ENCODE measurements around the gene KRTAP19-8. TPM values are rescaled to one million over a fixed set of nuclear protein-coding genes. Genes with fewer than 3 reads are reported as not detected.

Gene KRTAP19-8
- total RNA-seq, 2 experiments from 2014 or later, result not detected

DNA sequence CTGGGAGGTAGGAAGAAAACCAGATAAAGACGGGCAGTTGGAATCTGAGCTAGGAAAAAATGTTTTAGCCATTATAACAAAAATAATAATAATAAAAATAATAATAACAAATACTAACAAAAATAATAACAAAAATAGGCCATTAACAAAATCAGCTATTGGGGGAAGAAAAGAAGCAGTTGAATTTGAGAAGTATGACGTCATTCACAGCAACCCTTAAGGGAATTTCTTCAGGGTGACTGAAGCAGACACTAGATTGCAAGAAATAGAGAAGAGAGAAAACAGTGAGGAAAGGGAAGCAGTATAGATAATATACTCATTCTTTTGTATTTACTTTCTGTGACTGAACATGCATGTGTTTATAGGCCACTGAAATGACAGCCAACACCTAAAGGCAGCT is 20.0 kb downstream of the KRTAP19-8 start:
- ATAC-seq (ENCODE audit: poor library complexity) (no peak), DNase-seq (no peak)
- TF ChIP-seq, protein P1, sequence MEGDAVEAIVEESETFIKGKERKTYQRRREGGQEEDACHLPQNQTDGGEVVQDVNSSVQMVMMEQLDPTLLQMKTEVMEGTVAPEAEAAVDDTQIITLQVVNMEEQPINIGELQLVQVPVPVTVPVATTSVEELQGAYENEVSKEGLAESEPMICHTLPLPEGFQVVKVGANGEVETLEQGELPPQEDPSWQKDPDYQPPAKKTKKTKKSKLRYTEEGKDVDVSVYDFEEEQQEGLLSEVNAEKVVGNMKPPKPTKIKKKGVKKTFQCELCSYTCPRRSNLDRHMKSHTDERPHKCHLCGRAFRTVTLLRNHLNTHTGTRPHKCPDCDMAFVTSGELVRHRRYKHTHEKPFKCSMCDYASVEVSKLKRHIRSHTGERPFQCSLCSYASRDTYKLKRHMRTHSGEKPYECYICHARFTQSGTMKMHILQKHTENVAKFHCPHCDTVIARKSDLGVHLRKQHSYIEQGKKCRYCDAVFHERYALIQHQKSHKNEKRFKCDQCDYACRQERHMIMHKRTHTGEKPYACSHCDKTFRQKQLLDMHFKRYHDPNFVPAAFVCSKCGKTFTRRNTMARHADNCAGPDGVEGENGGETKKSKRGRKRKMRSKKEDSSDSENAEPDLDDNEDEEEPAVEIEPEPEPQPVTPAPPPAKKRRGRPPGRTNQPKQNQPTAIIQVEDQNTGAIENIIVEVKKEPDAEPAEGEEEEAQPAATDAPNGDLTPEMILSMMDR (IDR thresholded peaks at IDR 0.05), result no peak
- H3K9me3 ChIP-seq (ENCODE audit: control insufficient read depth in 1 of 2, insufficient read depth in 1 of 2, low read length in 2 of 2), result peaks cover 0 to 3% of the 10 kb centered on the region in 2 experiments
- ChIA-PET POLR2A (no interaction called here), CTCF (no interaction called here)
- H3K36me3 Mint-ChIP-seq (ENCODE audit: low read depth), result no peaks in the 10 kb centered on the region
- H3K27me3 Mint-ChIP-seq, result peaks cover 29% of the 10 kb centered on the region
- intact Hi-C loops (cut with DNase I, micrococcal nuclease), result no loop called here
- H3K4me1 Mint-ChIP-seq (ENCODE audit: low read depth), result peaks cover 2% of the 10 kb centered on the region
- H3K4me3 ChIP-seq (ENCODE audit: low read length), result no peak overlapping the region
- H3K9me3 Mint-ChIP-seq, result no peaks in the 10 kb centered on the region
- H3K27me3 ChIP-seq (ENCODE audit: control insufficient read depth in 1 of 2, insufficient read depth in 2 of 2, low read length in 2 of 2), result peaks cover 0 to 8% of the 10 kb centered on the region in 2 experiments
- H3K4me3 Mint-ChIP-seq, result no peak overlapping the region
- H3K27ac ChIP-seq (ENCODE audit: low read depth in 1 of 2, low read length in 2 of 2), result no peak overlapping the region
- H3K4me1 ChIP-seq (ENCODE audit: insufficient read depth, low read length), result peaks cover 4% of the 10 kb centered on the region
- H3K36me3 ChIP-seq (ENCODE audit: insufficient read depth, low read length), result no peaks in the 10 kb centered on the region
- no peak overlapping the region for H3K27ac Mint-ChIP-seq

DNA sequence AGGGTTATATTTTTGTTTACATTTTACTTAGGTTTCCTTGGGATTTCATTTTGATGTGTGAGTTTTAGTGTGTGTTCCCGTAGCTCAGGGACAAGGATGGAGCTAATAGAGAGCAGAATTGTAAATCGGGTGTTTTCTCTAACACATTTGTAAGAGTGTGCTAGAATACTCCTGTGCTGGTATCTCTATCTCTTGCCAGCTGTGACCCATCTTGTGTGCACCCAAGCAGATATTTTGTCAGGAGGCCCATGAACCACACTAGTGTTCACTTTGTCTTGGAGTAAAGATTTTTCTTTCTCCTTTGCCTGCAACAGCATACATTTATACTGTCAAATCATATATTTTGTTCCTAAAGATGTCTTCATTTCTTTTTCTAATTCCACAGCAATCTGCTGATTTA is 23.4 kb downstream of the KRTAP19-8 start:
- no peaks in the 10 kb centered on the region for H3K9me3 ChIP-seq (ENCODE audit: control insufficient read depth in 1 of 2, insufficient read depth in 1 of 2, low read length in 2 of 2)
- H3K36me3 ChIP-seq (ENCODE audit: insufficient read depth, low read length), result no peaks in the 10 kb centered on the region
- ChIA-PET CTCF (no interaction called here), POLR2A (no interaction called here)
- Mint-ChIP-seq H3K4me3 (no peak overlapping the region), H3K27ac (no peak overlapping the region), H3K27me3 (peaks cover 8% of the 10 kb centered on the region), H3K4me1 (ENCODE audit: low read depth) (peaks cover 21% of the 10 kb centered on the region), H3K9me3 (no peaks in the 10 kb centered on the region), H3K36me3 (ENCODE audit: low read depth) (no peaks in the 10 kb centered on the region)
- TF ChIP-seq, protein P1 (IDR thresholded peaks at IDR 0.05), result no peak
- ATAC-seq (ENCODE audit: poor library complexity) (no peak), DNase-seq (no peak)
- H3K27me3 ChIP-seq (ENCODE audit: control insufficient read depth in 1 of 2, insufficient read depth in 2 of 2, low read length in 2 of 2), result peaks cover 0 to 4% of the 10 kb centered on the region in 2 experiments
- no peak overlapping the region for H3K4me3 ChIP-seq (ENCODE audit: low read length)
- no peak overlapping the region for H3K27ac ChIP-seq (ENCODE audit: low read depth in 1 of 2, low read length in 2 of 2)
- peaks cover 26% of the 10 kb centered on the region for H3K4me1 ChIP-seq (ENCODE audit: insufficient read depth, low read length)
- intact Hi-C loops (cut with DNase I, micrococcal nuclease), result no loop called here

DNA sequence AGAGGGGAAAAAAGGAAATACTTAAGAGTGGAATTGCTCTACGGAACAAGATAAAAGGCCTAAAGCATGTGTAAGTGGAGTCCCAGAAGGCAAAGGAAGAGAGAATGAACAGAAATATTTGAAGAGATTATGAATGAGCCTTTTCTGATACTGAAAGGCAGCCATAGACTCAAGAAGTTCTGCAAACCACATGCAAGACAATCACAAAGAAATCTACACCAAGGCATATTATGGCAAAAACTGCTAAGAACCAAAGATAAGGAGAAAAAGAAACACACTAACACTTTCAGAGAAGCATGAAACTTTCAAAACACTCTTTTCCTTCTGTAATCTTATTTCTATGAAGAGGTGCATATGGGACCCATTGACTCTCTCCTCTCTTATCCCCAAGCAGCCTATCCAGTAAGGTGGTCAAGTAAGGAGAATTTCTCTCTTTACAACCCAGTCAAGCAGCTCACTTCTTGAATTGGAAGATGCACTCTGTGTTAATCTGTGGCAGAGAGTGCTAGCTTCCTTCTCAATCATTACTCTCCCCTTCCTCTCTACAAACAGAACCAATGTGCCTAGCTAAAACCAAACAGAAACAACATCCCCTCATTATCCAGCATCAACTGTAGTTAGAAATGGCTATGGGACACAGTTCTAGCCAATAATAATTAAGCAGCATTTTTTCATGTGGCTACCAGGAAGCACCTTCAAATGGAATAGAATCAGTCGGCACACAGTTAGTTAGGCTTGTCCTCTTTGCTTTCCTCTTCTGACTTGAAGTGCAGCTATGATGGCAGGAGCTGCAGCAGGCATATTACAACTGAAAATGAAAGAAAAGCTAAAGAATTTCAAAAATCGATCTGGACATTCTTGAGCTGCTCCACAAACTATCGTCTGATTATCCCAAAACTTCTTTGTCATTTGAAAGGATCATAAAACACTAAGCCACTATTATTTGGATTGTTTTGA is 25.9 kb downstream of the KRTAP19-8 start:
- H3K9me3 ChIP-seq (ENCODE audit: control insufficient read depth in 1 of 2, insufficient read depth in 1 of 2, low read length in 2 of 2), result no peaks in the 10 kb centered on the region
- H3K4me1 Mint-ChIP-seq (ENCODE audit: low read depth), result peaks cover 21% of the 10 kb centered on the region
- H3K4me3 Mint-ChIP-seq, result peak overlapping the region; percentile 23
- no peaks in the 10 kb centered on the region for H3K9me3 Mint-ChIP-seq
- H3K36me3 Mint-ChIP-seq (ENCODE audit: low read depth), result no peaks in the 10 kb centered on the region
- TF ChIP-seq, protein P1 (IDR thresholded peaks at IDR 0.05), result no peak
- ChIA-PET CTCF (no interaction called here), POLR2A (no interaction called here)
- peak overlapping the region; percentile 68 for H3K27ac Mint-ChIP-seq
- H3K27me3 ChIP-seq (ENCODE audit: control insufficient read depth in 1 of 2, insufficient read depth in 2 of 2, low read length in 2 of 2), result no peaks in the 10 kb centered on the region
- H3K36me3 ChIP-seq (ENCODE audit: insufficient read depth, low read length), result no peaks in the 10 kb centered on the region
- H3K27ac ChIP-seq (ENCODE audit: low read depth in 1 of 2, low read length in 2 of 2), result peak overlapping the region in 1 of 2 donors; percentile 53
- no peak for ATAC-seq (ENCODE audit: poor library complexity)
- peak in 2 of 14 experiments; percentile 2 to 29 for DNase-seq
- H3K4me3 ChIP-seq (ENCODE audit: low read length), result peak overlapping the region; percentile 7
- peaks cover 4% of the 10 kb centered on the region for H3K27me3 Mint-ChIP-seq
- intact Hi-C loops (cut with DNase I, micrococcal nuclease), result no loop called here
- peaks cover 26% of the 10 kb centered on the region for H3K4me1 ChIP-seq (ENCODE audit: insufficient read depth, low read length)

Data from CD4-positive, alpha-beta T cell (primary cell).